H54 (cell line): ENCODE measurements around the gene ADAMTS2.
"Not testable (repeated sequence)": the region's sequence is repeated elsewhere in the genome, so short reads cannot be mapped to it uniquely, and the experiment has no call there.

Source experiments
- DNase-seq: peaks from one replicate; pipeline ENCODE4 v3.0.0; 2011; ENCODE audit warnings: low spot score, mixed read lengths; ENCODE audit not compliant: insufficient read length
- FAIRE-seq: peaks from 3 replicates; lab custom pipeline; 2011; peaks lifted over from hg19 to GRCh38; lab: Jason Lieb, UNC
- POLR2A ChIP-seq: IDR thresholded peaks from 2 replicates; pipeline ENCODE4 v1.6.1; 2011; ENCODE audit warnings: low read depth, mild to moderate bottlenecking, low read length

Gene ADAMTS2

DNA sequence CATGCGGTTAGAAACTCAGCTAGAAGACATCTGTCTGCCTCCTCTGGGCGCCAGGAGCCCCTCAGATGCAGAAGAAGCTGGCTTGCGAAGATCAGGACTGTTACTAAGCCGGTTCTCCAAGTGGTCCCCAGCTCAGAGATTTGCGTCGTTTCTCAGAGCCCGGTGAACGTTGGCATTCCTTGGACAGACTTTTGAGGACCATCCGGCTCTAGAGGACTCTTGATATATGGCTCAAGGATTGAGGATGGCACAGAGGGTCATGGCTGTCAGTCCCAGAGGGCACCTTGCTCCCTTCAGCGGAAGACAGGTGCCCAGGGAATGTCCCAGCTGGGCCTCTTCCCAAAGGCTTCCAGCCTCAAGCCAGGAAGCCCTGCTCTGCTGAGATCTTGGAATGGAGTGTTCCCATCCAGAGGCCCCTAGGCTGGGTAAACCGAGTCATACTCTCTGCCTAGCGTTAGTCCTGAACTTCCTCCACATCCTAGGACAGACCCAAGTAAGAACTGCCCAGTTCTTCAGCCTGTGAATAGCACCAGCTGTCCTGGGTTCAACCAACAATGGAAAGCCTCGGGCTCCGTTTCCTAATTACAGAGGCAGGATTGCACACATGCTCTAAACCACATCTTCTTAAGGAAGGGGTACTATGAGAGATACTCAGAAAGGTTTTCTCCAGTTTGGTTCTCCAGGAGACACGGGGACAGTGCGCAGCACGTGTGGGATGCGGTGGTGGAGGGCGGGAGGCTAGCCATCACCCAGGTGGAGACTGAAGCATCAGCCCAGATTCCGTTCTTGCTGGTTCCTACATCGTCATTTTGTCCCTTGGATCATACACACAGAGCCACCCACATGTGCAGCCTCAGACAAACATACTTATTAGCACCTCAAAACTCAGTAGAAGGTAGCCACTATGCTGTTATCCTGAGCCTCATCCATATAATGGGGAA, 233.7 kb downstream of the ADAMTS2 start:
- FAIRE-seq (no peak), DNase-seq (no peak)
- no peak for TF ChIP-seq POLR2A

- no peak for TF ChIP-seq POLR2A
- DNase-seq (no peak), FAIRE-seq (no peak)
Observed at GRCh38 chr5:179110528-179110927, 234.7 kb downstream of the ADAMTS2 start.

GRCh38 chr5:179101282-179101681, 244.0 kb downstream of the ADAMTS2 start:
- FAIRE-seq, DNase-seq: not testable (repeated sequence)

DNA sequence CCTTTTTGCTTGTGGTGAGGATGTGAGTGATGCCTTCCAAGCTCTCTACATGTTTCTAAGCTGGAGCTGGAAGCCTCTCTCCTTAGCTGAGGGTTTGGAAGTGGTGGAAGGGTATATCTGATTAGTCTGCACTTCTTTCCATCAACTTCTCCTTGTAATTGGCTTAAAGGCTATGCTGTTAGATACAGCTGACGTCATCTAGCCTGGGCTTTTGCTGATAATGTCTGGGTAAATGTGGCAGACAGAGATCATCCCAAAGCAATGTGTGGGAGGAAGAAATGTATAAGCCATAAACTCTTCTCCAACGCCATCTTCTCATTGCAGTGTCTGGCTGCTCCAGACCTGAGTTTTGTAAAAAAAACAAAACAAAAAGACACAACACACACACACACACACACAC, 255.8 kb downstream of the ADAMTS2 start:
- DNase-seq (no peak), FAIRE-seq (no peak)
- no peak for TF ChIP-seq POLR2A

GRCh38 chr5:179080724-179081123, 264.5 kb downstream of the ADAMTS2 start:
- FAIRE-seq, result no peak
- no peak for DNase-seq
- TF ChIP-seq POLR2A, result no peak

GRCh38 chr5:179079165-179079987, 265.9 kb downstream of the ADAMTS2 start:
- no peak for FAIRE-seq
- TF ChIP-seq POLR2A, result no peak
- DNase-seq, result no peak

DNA sequence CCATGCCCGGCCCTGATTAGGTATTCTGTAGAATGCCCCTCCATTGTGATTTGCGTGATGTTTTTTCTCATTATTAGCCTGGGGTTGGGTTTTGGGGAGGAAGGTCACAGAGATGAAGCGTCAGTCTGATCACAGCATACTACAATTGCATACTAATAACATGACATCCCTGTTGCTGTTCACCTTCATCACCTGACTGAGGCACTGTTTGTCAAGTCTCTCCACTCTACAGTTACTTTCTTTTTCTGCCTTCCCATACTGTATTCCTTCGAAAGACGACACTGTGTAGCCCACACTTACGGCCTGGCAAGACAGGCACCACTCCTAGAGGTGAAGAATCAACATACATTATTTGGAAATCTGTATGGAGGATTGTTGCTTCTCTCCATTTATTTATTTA, 279.6 kb downstream of the ADAMTS2 start:
- no peak for FAIRE-seq

DNA sequence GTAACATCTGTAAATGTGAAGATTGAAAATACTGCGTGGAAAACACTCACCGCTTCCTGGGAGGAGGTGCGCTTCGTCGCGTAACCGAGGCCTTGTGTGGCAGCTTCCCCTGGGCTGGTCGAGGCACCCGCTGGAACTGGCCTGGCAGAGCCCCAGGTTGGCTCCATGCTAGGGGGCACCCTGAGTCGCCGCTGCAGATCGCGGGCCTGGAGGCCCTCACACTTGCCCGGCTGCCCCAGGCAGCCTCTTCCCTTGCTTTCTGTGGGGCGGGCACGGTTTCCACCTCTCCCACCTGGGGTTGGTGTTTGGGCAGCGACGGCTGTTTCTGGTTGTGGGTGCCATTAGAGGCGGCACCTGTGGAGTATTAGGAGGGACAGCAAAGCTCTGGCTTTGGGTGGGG, 284.2 kb downstream of the ADAMTS2 start:
- TF ChIP-seq POLR2A, result no peak
- DNase-seq (no peak), FAIRE-seq (no peak)

More for the DNA sequence above, 279.6 kb downstream of the ADAMTS2 start:
- no peak for DNase-seq
- TF ChIP-seq POLR2A, result no peak
